NCI-H748 (cell line): ENCODE measurements around the gene PAGE5.

Experiments
- DNase-seq: peaks from one replicate; lab custom pipeline; 2025; ENCODE audit not compliant: unreplicated experiment; lab: John Stamatoyannopoulos, UW

Gene PAGE5, protein sequence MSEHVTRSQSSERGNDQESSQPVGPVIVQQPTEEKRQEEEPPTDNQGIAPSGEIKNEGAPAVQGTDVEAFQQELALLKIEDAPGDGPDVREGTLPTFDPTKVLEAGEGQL

DNA sequence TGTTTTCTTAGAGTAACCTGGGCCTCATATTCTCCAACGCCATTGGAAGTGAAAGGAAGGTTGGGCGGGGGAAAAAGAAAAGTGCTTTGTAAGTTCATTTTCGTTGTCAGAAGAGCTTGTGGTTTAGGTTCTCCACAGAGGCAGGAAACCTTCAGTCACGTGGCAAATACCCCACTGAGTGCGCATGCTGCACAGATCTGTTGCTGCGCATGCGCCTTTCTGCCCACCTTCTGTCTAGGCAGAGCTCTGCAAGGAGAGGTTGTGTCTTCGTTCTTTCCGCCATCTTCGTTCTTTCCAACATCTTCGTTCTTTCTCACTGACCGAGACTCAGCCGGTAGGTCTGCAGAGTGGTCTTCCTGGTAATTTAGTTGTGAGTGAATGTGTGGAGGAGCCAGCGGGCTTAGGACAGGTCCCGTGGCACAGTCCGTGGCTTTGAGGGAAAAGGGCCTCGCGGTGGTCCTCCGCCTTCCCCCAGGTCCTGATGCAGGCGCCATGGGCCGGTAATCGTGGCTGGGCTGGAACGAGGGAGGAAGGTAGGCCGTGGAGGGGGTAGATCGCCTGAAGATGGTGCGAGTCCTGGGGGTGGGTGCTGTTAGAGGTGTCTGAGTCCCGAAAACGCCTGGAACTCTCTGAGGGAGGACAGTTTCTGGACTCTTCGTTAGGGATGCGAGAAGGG is at the start of gene PAGE5:
PAGE5 (plus strand) TSS at position 228 of the 676 bp plus-strand sequence. CDS start 1,037 bp downstream, outside the sequence.
- no peak for DNase-seq

DNA sequence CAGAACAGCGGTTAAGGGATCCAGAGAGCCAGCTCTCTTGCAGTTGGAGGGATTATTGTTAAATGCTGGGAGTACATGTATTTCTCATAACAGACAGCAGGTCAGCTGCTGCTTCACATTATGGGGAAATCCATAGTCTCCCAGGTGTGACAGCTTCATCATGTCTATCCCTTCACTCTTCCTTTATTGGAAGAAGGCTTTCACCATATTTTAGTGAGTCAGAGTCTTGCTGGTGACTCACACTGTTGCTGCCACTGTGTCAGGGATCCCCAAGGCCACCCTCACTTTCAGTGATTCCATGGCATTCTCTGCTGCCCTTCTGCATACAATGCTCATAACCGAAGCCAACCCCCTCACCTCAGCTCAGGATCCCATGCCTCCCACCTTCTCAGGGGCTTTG is 32.9 kb upstream of the PAGE5 start:
- DNase-seq, result no peak

DNA sequence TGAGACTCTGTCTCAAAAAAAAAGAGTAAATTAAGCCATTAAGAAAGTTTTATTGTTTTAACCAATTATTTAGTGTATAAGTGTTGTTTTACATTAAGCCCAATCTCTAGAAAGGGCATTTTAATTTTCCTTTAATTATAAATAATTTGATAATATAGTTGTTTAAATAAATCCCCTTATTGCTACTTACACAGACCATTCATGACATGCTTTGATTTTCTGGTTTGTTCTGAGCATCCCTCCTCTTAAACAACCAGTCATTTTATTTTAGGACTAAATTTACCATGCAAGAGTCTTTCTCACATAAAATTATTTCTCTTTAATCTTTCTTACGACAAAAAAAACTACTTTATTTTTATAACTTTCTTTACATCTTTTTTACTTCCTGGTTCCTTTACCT is 23.5 kb upstream of the PAGE5 start:
- no peak for DNase-seq

DNA sequence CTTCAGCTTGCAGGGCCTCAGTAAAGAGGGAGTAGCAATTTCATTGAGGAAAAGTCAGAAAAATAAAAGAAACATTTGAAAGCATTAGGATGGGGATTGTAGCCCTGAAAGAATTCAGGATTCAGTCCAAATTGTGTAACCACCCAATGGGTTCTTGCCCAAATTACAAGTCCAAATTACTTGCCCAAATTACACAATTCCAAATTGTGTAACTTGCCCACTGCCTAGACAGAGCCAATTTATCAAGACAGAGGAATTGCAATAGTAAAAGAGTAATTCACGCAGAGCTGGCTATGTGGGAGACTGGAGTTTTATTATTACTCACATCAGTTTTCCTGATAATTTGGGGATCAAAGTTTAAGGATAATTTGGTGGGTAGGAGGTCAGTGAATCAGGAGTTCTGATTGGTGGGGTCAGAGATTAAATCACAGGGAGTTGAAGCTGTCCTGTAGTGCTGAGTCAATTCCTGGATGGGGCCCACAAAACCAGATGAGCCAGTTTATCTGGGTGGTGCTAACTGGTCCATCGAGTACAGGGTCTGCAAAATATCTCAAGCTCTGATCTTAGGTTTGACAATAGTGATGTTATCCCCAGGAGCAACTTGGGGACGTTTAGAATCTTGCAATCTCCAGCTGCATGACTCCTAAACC is 18.1 kb upstream of the PAGE5 start:
- no peak for DNase-seq

DNA sequence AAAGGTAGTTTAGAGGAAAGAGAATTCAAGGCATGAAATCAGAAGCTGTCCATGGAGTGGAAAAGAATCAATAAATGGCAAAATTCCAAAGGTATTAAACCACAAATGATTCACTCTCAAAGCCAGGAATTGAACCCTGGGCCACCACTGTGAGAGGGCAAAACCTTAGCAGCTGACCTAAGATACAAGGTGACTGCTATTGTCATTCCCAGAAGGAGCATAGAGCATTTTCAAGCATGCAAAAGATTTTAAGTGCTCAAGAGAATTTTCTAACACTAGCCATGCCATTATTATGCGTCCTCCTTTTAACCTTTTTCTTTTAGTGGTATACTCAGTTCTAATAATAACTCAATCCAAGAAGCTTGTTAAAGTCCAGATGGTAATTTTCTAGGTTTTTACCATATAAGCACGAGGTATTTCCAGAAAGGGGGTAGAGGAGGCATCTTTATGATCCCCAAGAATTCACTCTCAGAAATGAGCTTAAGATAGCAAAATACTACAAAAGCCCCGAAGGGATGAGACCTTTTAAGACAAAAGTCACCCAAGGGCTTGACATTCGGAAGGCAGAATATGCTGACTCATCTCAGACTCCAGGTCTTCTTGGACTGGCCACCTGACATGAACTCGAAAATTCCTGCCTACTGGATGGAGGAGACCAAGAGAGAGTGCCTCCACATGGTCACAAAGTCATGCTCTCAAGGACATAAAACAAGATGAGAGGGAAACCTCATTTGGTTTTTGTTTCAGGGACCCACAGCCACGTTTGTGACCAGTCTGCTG is 13.8 kb upstream of the PAGE5 start:
- no peak for DNase-seq

DNA sequence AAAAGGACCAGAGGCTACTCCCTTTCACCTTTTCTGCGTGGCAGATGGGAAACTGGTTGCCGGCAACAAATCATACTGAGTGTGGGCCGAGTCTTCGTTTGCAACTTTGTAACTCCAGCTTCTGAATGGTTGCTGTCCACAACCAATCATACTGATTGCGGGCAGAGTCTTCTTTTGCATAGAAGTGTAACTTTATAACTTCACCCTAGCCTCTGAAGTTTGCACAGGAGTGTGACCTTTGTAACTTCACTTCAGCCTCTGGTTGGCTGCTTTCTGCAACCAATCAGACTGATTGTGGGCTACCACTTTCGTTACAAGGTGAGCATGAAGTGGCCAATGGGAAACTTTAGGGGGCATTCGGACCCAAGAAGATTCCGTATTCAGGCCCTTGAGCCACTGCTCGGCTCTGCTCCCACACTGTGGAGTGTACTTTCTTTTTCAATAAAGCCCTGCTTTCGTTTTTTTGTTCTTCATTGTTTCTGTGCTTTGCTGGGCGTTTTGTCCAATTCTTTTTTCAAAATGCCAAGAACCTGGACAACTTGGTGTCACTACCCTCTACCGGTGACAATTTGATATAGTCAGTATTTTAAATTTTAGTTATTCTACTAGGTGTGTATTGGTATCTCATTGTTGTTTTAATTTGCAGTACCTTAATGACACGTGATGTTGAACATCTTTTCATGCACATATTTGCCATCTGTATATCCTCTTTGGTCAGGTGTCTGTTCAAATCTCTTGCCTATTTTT is 9.0 kb upstream of the PAGE5 start:
- DNase-seq, result peak; percentile 0

DNA sequence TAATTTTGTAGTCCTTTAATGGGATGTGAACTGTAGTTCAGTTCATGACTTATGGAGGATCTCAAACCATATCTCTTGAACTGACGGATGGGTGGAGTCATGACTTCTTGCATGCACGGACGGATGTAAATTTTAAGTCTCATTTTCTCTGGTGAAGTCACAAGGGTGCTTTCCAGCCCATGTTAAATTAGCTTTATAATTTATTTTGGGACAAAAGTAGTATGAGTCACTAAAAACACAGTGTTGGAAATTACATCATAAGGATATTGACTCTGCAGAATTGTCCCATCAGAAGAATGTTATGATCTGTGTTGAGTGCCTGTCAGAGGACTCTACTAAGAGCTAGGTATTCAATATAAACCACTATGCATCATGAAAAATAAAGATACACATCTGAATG is 6.8 kb upstream of the PAGE5 start:
- DNase-seq, result no peak

DNA sequence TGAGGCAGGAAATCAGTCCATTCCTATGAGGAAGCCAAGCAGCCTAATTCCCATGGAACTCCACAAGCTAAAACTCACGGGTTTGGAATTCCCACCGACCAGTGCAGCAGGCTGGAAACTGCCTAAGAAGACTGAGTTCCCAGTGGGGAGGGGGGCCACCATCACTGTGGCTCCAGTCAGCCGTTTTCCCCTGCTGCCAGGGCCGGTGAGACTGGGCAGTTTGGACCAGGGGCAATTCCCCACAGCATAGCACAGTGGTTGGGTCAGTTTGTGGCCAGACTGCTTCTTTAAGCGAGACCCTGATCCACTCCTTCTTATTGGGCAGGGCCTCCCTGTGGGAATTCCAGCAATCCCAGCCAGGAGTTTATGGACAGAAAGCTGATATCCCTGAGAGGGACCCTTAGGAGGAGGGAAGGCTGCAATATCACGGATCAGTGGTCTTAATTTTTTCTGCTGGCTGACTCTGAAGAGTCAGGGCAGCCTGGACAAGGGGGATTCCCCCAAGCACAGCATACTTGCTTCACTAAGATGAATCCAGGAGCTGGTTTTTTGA is 20.7 kb downstream of the PAGE5 start:
- no peak for DNase-seq

DNA sequence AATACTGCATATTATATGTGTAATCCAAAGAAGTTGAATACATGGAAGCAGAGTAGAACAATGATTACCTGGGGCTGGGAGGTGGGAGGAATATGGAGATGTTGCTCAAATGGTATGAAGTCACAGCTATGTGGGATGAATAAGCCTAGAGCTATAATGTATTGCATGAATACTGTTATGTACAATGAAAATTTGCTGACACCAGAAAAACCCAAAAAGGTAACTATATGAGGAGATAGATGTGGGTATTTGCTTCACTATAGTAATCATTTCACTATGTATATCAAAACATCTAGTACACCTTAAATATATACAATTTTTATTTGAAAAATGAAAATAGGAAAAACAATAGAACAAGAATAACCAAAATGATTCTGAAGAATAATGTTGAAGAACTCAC is 33.4 kb downstream of the PAGE5 start:
- no peak for DNase-seq

DNA sequence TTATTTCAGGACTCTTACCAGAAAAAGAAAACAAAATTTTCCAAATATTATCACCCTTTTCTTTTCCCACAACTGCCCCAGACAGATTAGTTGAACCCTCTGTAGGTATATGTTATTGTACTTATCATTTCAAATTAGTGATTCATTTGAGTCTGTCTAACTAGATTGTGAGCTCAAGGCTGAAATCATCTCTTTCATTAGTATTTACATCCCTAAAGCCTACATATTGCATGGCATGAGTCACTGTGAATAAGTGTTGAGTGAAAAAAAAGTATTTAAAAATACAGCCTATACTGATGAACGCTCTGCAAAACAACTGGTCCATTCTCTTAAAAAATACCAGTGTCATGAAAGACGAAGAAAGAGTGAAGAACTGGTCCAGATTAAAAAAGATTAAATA is 40.7 kb downstream of the PAGE5 start:
- DNase-seq, result no peak

DNA sequence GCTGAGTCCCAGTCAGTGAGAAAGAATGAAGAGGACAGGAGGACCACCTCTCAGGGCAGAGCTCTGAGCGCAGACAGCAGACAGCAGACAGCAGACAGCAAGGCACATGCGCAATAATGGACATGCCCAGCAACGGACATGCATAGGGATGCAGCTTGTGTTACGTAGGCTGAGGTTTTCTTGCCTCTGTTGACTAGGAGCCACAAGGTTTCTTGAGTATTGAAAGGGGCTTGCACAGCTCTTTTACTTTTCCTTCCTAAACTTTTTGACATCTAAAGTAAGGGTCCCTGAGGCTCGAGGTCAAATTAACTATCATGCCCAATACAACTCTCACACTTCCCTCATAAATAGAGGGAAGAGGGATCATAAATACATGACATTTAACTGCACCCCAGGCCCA is 44.7 kb downstream of the PAGE5 start, which contains the start of gene PAGE3:
PAGE3 (minus strand) TSS at position 101 of the 400 bp plus-strand sequence. CDS start 1,013 bp downstream, outside the sequence.
- DNase-seq, result no peak
